Nephron (organoid): ENCODE measurements around the gene PMP22.

Experiments used
- H3K27ac Mint-ChIP-seq, 3 experiments: 2 replicates each; pipeline ENCODE4 v1.8.0; 2020; ENCODE audit warnings: mixed read lengths in 3 of 3, mild to moderate bottlenecking in 2 of 3, moderate library complexity in 1 of 3
- H3K27me3 Mint-ChIP-seq: 2 replicates; pipeline ENCODE4 v1.8.0; 2021; ENCODE audit warnings: low read depth, mild to moderate bottlenecking, moderate library complexity, mixed read lengths
- H3K36me3 Mint-ChIP-seq: 2 replicates; pipeline ENCODE4 v1.8.0; 2020; ENCODE audit warnings: low read depth, mixed read lengths
- H3K4me1 Mint-ChIP-seq: 2 replicates; pipeline ENCODE4 v1.8.0; 2020; ENCODE audit warnings: mixed read lengths
- H3K4me3 Mint-ChIP-seq, 3 experiments: 2 replicates each; pipeline ENCODE4 v1.8.0; 2020; ENCODE audit warnings: mild to moderate bottlenecking in 3 of 3, mixed read lengths in 3 of 3, moderate library complexity in 2 of 3
- H3K9me3 Mint-ChIP-seq: 2 replicates; pipeline ENCODE4 v1.8.0; 2020; ENCODE audit warnings: mixed read lengths
- TF ChIP-seq, protein P1 (sequence below), 3 experiments: fragments of 200-600 bp; sonication (generic); IDR thresholded peaks; one replicate each; pipeline ENCODE4 v1.5.0; 2021; ENCODE audit warnings: antibody characterized with exemption in 3 of 3; ENCODE audit not compliant: unreplicated experiment in 3 of 3

PMP22 gene

GRCh38 chr17:15290605-15291004 is 25.5 kb upstream of the PMP22 start:
- peaks cover 2% of the 10 kb centered on the region for H3K9me3 Mint-ChIP-seq
- no peak overlapping the region for H3K27ac Mint-ChIP-seq
- H3K4me3 Mint-ChIP-seq, result no peak overlapping the region
- TF ChIP-seq, protein P1, sequence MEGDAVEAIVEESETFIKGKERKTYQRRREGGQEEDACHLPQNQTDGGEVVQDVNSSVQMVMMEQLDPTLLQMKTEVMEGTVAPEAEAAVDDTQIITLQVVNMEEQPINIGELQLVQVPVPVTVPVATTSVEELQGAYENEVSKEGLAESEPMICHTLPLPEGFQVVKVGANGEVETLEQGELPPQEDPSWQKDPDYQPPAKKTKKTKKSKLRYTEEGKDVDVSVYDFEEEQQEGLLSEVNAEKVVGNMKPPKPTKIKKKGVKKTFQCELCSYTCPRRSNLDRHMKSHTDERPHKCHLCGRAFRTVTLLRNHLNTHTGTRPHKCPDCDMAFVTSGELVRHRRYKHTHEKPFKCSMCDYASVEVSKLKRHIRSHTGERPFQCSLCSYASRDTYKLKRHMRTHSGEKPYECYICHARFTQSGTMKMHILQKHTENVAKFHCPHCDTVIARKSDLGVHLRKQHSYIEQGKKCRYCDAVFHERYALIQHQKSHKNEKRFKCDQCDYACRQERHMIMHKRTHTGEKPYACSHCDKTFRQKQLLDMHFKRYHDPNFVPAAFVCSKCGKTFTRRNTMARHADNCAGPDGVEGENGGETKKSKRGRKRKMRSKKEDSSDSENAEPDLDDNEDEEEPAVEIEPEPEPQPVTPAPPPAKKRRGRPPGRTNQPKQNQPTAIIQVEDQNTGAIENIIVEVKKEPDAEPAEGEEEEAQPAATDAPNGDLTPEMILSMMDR (IDR thresholded peaks at IDR 0.05; ENCODE audit: unreplicated experiment in 3 of 3), result no peak
- no peaks in the 10 kb centered on the region for H3K36me3 Mint-ChIP-seq
- peaks cover 7% of the 10 kb centered on the region for H3K4me1 Mint-ChIP-seq
- peaks cover 4% of the 10 kb centered on the region for H3K27me3 Mint-ChIP-seq

DNA sequence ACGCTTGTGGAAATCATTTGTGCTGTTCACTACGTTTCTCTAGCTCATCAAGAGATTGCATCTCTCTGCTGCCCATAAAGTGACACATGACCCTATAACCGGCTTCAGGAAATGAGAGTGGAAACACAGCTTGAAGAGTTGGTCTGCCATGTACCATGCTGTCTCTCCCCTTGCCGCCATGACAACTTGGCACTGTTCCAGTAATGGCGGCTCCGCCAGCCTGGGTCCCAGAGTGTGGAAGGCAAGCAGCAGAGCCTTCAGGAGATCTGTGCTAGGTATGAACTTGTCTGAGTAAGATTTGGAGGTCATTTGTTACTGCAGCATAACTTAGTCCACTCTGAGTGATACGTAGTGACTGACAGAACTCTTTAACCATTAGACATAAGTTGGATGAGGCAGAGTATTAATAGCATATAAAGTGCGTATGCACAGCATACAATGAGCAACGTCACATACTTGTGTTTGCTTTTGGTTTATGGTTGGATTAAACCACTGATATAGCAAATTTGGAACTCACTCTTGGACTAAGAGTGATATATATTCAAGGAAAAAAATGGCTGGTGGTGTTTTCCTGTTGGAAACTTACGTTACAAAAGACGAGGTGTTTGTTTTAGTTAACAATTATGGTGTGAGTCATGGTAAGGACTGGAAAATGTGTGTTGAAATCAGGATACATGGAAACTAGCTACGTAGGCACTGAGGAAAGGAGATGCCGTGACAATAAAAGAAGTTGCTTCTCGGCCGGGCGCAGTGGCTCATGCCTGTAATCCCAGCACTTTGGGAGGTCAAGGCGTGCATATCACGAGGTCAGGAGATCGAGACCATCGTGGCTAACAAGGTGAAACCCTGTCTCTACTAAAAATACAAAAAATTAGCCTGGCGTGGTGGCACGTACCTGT is 24.4 kb upstream of the PMP22 start:
- peak overlapping the region in 1 of 3 experiments; percentile 68 for H3K27ac Mint-ChIP-seq
- peaks cover 4% of the 10 kb centered on the region for H3K27me3 Mint-ChIP-seq
- peaks cover 2% of the 10 kb centered on the region for H3K9me3 Mint-ChIP-seq
- H3K4me3 Mint-ChIP-seq, result no peak overlapping the region
- TF ChIP-seq, protein P1 (IDR thresholded peaks at IDR 0.05; ENCODE audit: unreplicated experiment in 3 of 3), result no peak
- no peaks in the 10 kb centered on the region for H3K36me3 Mint-ChIP-seq
- H3K4me1 Mint-ChIP-seq, result peaks cover 7% of the 10 kb centered on the region

GRCh38 chr17:15288859-15289258 is 23.7 kb upstream of the PMP22 start:
- Mint-ChIP-seq H3K9me3 (peaks cover 2% of the 10 kb centered on the region), H3K4me1 (peaks cover 7% of the 10 kb centered on the region)

GRCh38 chr17:15287538-15288267 is 22.6 kb upstream of the PMP22 start:
- Mint-ChIP-seq H3K36me3 (no peaks in the 10 kb centered on the region), H3K27ac (peak overlapping the region in 1 of 3 experiments; percentile 13), H3K4me1 (peaks cover 7% of the 10 kb centered on the region), H3K27me3 (peaks cover 4% of the 10 kb centered on the region), H3K4me3 (no peak overlapping the region), H3K9me3 (peaks cover 6% of the 10 kb centered on the region)
- TF ChIP-seq, protein P1 (IDR thresholded peaks at IDR 0.05; ENCODE audit: unreplicated experiment in 3 of 3), result no peak

More at GRCh38 chr17:15288859-15289258, 23.7 kb upstream of the PMP22 start:
- Mint-ChIP-seq H3K27ac (peak overlapping the region in 1 of 3 experiments; percentile 68), H3K4me3 (no peak overlapping the region), H3K36me3 (no peaks in the 10 kb centered on the region), H3K27me3 (peaks cover 4% of the 10 kb centered on the region)
- TF ChIP-seq, protein P1 (IDR thresholded peaks at IDR 0.05; ENCODE audit: unreplicated experiment in 3 of 3), result no peak

- TF ChIP-seq, protein P1 (IDR thresholded peaks at IDR 0.05; ENCODE audit: unreplicated experiment in 3 of 3), result no peak
- H3K4me1 Mint-ChIP-seq, result peaks cover 7% of the 10 kb centered on the region
Observed at GRCh38 chr17:15285466-15285865, 20.3 kb upstream of the PMP22 start.

More at GRCh38 chr17:15285466-15285865, 20.3 kb upstream of the PMP22 start:
- Mint-ChIP-seq H3K27me3 (no peaks in the 10 kb centered on the region), H3K27ac (no peak overlapping the region), H3K9me3 (peaks cover 7% of the 10 kb centered on the region), H3K4me3 (no peak overlapping the region), H3K36me3 (no peaks in the 10 kb centered on the region)
